Kidney (tissue), 14 donors: ENCODE measurements around the gene DLX4. TPM values are rescaled to one million over a fixed set of nuclear protein-coding genes. Genes with fewer than 3 reads are reported as not detected.

Experiments
- DNase-seq, 5 donors: peaks; one replicate each; pipeline ENCODE4 v3.0.0-alpha.2; 2013 to 2020
- FAIRE-seq: peaks from 2 replicates; lab custom pipeline; 2012; peaks lifted over from hg19 to GRCh38; lab: Jason Lieb, UNC
- H3K27ac ChIP-seq, 2 donors: one replicate each; pipeline ENCODE4 v1.7.0; 2013; ENCODE audit warnings: low read depth in 2 of 2, low read length in 2 of 2, inconsistent platforms in 1 of 2
- H3K27me3 ChIP-seq: one replicate; pipeline ENCODE4 v1.7.1; 2013; ENCODE audit warnings: low read length, inconsistent platforms; ENCODE audit not compliant: control insufficient read depth, insufficient read depth
- H3K36me3 ChIP-seq, 3 donors: one replicate each; pipeline versions ENCODE4 v1.7.0 to v1.7.1; 2013; ENCODE audit warnings: low read length in 3 of 3, control low read depth in 1 of 3, inconsistent platforms in 1 of 3; ENCODE audit not compliant: insufficient read depth in 3 of 3, control insufficient read depth in 2 of 3
- H3K4me1 ChIP-seq, 3 donors: one replicate each; pipeline versions ENCODE4 v1.7.0 to v1.7.1; 2013; ENCODE audit warnings: low read length in 3 of 3, inconsistent platforms in 1 of 3, low read depth in 1 of 3; ENCODE audit not compliant: control insufficient read depth in 2 of 3, insufficient read depth in 2 of 3
- H3K4me3 ChIP-seq, 3 donors: one replicate each; pipeline versions ENCODE4 v1.7.0 to v1.8.1; 2013; ENCODE audit warnings: low read length in 3 of 3, control low read depth in 1 of 3, inconsistent platforms in 1 of 3
- H3K9ac ChIP-seq, 3 donors: one replicate each; pipeline versions ENCODE4 v1.7.0 to v1.7.1; 2013; ENCODE audit warnings: low read length in 3 of 3, control low read depth in 1 of 3, inconsistent platforms in 1 of 3
- H3K9me3 ChIP-seq, 3 donors: one replicate each; pipeline versions ENCODE4 v1.7.0 to v1.7.1; 2013; ENCODE audit warnings: low read length in 3 of 3, control low read depth in 1 of 3, inconsistent platforms in 1 of 3; ENCODE audit not compliant: control insufficient read depth in 2 of 3, insufficient read depth in 1 of 3
- intact Hi-C: fragments of 100-400 bp; cut with DNase I; formaldehyde crosslinking; loops from one replicate; pipeline ENCODE4 v1.11.1; 2022
- polyA plus RNA-seq: library from polyadenylated mRNA; stranded (reverse); fragments of 350-450 nt; fragmentation: Illumina TruSeq; extraction: RNeasy Lipid Tissue Mini Kit (QIAGEN cat#74804); gene quantifications from one replicate; pipeline ENCODE4 v1.2.3, GENCODE V29; 2014; ENCODE audit warnings: low read depth, low replicate concordance; ENCODE audit not compliant: insufficient read depth
- total RNA-seq: library from RNA; stranded (reverse); fragmentation: NEBNext Ultra II Directional; extraction: Animal tissue kit (Norgen Biotek cat#: 25700); gene quantifications from one replicate; pipeline ENCODE4 v1.2.1, GENCODE V29; 2021
- TF ChIP-seq, protein P1 (sequence below): IDR thresholded peaks from 3 replicates; pipeline ENCODE4 v1.5.1; 2012; ENCODE audit warnings: mild to moderate bottlenecking, moderate library complexity, borderline replicate concordance; ENCODE audit not compliant: insufficient read depth; ENCODE audit errors: extremely low read depth
- donor health status: control.
- donor health status: control.
- donor health status: control.
- donor health status: control.
- donor health status: control.
- donor health status: DM: yes; HTN: yes; CAD: no.
- donor health status: Normal renal cell carcinoma (clear cell type).

DLX4 gene
- total and polyA plus RNA-seq, 2 donors from 2014 or later: 0.44 TPM; not detected in 1

- FAIRE-seq (no peak), DNase-seq (no peak)
- no peaks in the 10 kb centered on the region for H3K4me1 ChIP-seq
- no peak overlapping the region for H3K27ac ChIP-seq
- no peaks in the 10 kb centered on the region for H3K9me3 ChIP-seq
- H3K27me3 ChIP-seq: no peaks in the 10 kb centered on the region
- intact Hi-C loops: no loop called here
- H3K4me3 ChIP-seq: no peak overlapping the region
- TF ChIP-seq, protein P1, sequence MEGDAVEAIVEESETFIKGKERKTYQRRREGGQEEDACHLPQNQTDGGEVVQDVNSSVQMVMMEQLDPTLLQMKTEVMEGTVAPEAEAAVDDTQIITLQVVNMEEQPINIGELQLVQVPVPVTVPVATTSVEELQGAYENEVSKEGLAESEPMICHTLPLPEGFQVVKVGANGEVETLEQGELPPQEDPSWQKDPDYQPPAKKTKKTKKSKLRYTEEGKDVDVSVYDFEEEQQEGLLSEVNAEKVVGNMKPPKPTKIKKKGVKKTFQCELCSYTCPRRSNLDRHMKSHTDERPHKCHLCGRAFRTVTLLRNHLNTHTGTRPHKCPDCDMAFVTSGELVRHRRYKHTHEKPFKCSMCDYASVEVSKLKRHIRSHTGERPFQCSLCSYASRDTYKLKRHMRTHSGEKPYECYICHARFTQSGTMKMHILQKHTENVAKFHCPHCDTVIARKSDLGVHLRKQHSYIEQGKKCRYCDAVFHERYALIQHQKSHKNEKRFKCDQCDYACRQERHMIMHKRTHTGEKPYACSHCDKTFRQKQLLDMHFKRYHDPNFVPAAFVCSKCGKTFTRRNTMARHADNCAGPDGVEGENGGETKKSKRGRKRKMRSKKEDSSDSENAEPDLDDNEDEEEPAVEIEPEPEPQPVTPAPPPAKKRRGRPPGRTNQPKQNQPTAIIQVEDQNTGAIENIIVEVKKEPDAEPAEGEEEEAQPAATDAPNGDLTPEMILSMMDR: no peak
- H3K36me3 ChIP-seq: no peaks in the 10 kb centered on the region
- no peak overlapping the region for H3K9ac ChIP-seq
Measured at GRCh38 chr17:49931416-49932137, 37.4 kb upstream of the DLX4 start.

- DNase-seq: no peak
- no peaks in the 10 kb centered on the region for H3K4me1 ChIP-seq
- H3K9me3 ChIP-seq: no peaks in the 10 kb centered on the region
- intact Hi-C loops: no loop called here
- no peaks in the 10 kb centered on the region for H3K27me3 ChIP-seq
- no peak overlapping the region for H3K9ac ChIP-seq
- TF ChIP-seq, protein P1: no peak
- no peak overlapping the region for H3K4me3 ChIP-seq
- FAIRE-seq: no peak
- H3K27ac ChIP-seq: no peak overlapping the region
- no peaks in the 10 kb centered on the region for H3K36me3 ChIP-seq
Measured at GRCh38 chr17:49932138-49932723, 36.8 kb upstream of the DLX4 start.

GRCh38 chr17:49932901-49933300, 36.1 kb upstream of the DLX4 start:
- FAIRE-seq: no peak
- Histone ChIP-seq H3K4me3 (no peak overlapping the region), H3K27me3 (no peaks in the 10 kb centered on the region), H3K9ac (no peak overlapping the region), H3K9me3 (no peaks in the 10 kb centered on the region), H3K4me1 (no peaks in the 10 kb centered on the region), H3K36me3 (no peaks in the 10 kb centered on the region), H3K27ac (no peak overlapping the region)
- no peak for DNase-seq
- TF ChIP-seq, protein P1: no peak
- intact Hi-C loops: no loop called here
